Activated naive CD4-positive, alpha-beta T cell treated with Interleukin-2 at 50 U/mL for 16 hours (primary cell): ENCODE data around the gene MAST4.

Experiments used
- DNase-seq: peaks from one replicate; pipeline ENCODE4 v3.0.0-alpha.2; 2020

Gene MAST4

DNA sequence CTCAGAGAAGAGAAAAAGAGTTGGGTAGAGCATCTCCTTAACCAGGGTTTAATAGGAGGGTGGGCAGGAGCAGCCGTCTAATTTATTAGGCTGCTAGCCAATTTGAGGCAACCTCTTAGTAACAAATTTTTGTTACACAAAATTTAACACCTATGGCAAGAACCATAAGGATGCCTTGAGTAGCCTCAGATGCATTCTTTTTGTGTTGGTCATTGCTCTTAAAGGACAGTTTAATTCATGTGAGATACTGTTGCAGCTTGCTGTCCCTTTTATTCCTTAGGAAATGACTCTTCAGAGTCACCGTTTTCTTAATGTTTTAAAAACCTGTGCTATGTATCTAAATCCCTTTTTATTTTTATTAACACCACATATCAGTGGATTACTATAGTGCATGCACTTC is 255.1 kb downstream of the MAST4 start:
- DNase-seq = no peak

DNA sequence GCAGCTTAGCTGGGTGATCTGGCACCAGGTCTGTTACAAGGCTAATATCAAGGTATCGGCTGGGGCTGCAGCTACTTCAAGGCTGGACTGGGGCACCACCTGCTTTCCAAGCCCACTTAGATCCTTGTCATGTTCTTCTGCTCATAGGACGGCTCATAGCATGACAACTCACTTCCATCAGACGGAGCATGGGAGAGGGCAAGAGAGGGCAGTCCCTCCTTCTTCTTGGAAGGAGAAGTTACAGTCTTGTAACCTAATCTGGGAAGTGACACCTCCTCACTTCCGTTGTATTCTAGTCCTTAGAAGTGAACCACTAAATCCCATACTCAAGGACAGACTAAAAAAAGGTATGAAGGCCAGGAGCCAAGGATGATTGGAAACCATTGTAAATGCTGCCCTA is 258.2 kb downstream of the MAST4 start:
- DNase-seq = no peak

- DNase-seq = no peak
Measured at GRCh38 chr5:66856041-66856805, 260.0 kb downstream of the MAST4 start.

DNA sequence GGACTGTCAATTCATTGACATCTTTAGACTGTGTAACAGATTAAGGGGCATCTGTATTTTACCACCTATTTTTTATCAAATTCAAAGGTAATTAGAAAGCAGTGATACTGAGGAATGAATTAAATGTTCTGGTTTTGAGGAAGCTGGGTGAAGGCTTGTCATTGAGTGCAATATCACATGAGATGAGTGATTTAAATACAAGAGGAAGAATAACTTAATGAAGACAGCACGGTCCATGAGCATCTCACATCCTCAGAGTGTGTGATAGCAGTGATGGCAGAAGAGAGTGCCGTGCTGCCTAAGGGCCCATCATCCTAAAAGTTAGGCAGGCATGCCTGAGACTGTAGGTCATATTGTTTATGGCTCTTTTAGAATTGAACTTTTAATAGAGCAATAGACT is 263.3 kb downstream of the MAST4 start:
- no peak for DNase-seq

GRCh38 chr5:66860199-66860975 is 264.2 kb downstream of the MAST4 start:
- DNase-seq = no peak

GRCh38 chr5:66861402-66861801 is 265.2 kb downstream of the MAST4 start:
- no peak for DNase-seq

DNA sequence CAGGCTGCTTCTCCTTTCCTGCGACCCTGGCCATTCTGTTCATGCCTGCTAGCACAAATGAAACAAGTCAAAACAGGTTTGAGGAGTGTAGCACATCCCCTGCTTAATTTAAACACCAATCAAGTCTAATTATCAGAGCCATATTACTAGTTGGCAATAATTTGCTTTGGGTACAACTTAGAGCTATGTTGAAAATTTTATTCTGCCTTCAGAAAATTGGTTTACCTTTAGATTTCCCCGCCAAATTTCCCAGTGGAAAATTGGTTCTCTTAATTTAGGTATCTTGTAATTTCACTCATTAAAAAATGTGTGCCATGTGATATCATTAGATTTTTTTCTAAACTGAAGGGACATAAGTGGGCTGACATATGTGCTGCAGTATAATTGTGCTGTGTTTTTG is 265.8 kb downstream of the MAST4 start:
- no peak for DNase-seq

DNA sequence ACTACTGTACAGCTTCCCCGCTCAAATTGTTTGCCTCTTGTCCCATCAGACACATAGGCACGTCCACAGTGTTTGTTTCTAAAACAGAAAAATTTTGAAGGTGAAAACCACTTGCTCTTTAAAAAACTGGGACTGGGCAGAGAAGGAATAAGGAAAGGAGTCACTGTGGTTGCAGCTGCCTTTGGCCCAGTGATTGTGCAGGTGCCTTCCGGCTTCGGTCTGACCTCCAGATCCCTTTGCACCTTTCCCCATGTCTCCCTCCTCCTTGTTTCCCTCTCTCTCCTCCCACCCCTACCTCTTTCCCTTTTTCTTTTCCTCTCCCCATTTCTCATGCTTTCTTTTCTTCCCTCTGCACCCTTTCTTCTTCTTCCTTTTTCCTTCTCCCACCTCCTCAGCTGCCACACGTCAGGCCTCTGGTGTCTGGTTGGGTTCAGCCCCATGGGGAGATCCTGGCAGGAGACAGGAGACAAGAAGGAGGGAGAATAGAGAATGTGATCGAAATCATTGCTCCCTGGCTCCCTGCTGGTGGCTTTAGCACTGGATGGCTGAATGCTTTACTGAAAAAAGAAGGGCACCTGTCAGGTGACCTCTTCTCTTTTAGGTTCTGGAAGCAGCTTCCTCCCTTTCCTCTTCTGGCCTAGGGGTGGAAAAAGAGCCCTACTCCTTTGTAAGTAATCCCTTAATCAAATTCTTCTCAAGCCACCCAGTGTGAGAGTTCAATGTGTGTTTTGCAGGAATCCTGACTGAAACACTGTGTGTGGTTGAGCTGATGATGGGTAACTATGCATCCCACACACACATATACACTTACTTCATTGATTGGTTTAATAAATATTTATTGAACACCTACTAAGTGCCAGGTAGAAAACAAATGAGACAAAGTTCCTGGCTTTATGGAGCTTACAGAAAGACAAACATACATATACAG is 267.3 kb downstream of the MAST4 start:
- DNase-seq = no peak

DNA sequence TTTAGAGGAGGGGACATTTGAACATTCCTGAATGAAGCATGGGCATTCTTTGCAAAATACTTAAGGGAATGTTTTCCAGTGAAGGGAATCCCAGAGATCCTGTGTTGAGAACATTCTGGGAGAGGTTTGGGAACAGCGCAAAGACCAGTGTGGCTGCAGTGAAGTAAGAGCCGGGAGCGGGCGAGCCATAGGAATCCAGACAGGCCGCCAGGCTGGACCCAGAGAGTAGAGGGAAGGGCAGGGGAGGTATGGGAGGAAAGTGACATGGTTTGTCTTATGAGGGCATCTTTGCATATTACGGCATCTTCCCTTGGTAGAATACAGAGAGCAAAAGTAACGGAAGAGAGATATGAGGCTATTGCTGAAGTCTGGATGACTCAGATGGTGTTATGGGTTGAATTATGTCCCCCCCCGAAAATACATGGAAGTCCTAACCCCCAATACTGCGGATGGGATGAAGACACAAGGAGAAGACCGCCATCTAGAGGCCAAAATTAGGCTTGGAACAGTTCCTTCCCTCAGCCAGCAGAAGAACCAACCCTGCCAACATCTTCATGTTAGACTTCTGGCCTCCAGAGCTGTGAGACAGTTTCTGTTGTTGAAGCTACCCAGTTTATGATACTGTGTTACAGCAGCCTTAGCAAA is 268.2 kb downstream of the MAST4 start:
- peak; percentile 12 for DNase-seq

GRCh38 chr5:66867618-66868322 is 271.6 kb downstream of the MAST4 start:
- DNase-seq = no peak

GRCh38 chr5:66869347-66869746 is 273.2 kb downstream of the MAST4 start:
- DNase-seq = no peak

- DNase-seq = no peak
Measured at GRCh38 chr5:66870708-66871107, 274.5 kb downstream of the MAST4 start.

DNA sequence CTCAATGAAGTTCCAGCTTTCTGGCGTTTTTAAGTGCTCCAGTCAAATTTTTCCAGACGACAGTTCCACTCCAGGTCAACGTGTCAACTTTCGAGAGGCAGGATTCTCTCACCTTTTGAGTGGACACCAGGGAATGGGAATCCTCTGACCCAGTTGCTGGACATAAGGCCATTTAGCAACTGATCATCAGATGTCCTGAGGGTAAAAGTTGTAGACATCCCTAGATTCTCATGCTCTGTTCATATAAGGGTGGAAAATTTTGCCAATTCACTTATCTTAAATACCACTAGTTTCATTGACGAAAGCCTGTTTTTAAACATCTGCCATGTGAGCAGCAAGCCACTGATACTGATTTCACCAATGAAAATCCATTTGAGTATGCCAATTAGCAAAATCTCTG is 275.5 kb downstream of the MAST4 start:
- no peak for DNase-seq

DNA sequence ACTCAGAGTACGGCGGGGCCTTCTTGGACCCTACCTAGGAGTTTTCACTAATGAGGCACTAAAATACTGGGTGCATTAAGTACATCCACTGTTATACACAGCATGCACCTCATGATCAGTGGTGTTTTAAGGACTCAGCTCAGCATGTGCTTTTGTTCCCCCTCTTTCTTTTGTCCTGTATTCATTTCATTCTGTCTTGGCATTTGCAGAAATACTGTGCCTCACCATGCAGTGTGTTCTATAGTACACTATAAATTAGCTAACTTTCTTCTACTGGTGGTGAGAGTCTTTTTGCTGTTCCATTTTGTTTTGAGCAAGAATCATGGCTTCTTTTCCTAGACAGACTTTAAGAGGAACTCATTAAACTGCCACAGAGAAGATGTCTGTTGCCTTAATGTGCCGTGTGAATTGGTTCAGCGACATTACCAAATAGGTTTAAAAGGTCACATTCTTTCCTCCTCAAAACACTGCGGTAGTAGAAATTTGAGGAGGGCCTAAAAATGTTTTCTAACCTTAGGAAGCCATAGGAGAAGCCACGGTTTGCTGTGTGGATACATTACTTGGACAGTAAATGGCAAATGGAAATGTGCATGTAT is 276.6 kb downstream of the MAST4 start:
- no peak for DNase-seq

DNA sequence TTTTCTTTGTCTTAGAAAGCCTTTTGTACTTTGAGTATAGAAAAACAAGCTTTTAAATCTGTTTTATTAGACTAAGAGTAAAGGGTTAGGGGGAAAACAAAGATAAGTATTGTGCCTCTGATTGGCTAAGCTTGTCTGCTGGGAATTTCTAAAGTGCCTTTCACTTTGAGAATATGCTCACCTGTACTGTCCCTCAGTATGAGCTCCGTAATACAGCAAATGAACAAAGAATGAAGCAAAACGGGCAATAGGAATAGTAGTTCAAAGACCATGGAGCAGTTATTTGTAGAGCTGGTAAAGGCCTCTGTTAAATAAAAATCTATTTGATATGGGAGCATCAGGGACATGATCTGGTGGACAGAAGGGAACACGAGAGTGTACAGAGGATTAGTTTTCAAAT is 277.8 kb downstream of the MAST4 start:
- DNase-seq = no peak

- no peak for DNase-seq
Measured at GRCh38 chr5:66875315-66875714, 279.1 kb downstream of the MAST4 start.

DNA sequence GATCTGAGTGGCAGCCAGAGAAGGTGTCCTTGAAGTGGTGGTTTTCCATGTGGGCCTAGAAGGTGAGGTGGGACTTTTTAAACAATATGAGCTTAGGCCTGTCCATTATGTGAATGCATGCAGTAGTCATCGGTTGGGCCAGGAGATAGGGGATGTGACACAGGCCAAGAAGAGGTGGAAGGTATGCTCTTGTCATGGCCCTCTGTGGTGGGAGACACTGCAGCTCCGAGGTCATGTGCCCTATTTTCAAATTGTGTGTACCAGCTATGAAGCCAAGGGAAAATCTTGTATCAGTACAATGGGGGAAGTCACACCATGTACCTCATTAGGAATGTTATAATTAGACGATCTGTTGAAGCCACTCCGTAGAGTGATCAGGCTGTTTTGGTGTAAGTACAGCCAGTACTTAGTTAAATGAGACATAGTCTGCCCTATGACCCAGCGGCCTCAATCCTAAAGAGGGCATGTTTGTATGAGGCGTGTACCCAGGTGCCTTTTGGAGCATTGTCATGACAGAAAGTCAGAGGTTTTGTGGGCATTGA is 280.1 kb downstream of the MAST4 start:
- DNase-seq = no peak

DNA sequence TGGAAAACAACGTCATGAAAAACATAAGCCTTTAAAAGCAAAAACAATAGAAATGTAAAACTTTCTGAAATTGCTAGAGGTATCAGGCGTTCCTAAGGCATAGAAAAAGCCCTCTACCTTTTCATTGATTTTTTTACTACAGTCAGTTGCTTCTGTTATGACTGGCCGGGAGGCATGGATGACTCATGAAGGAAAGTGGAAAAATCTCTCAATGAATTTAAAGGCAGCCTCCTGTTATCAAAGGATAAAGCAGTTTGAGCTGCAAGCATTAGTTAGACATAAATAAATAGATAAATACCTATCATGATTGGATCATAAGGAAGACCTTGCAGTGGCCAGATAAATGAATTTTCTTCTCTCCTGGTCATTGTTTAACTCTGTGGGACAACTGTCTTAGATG is 281.6 kb downstream of the MAST4 start:
- no peak for DNase-seq

GRCh38 chr5:66880401-66880800 is 284.2 kb downstream of the MAST4 start:
- no peak for DNase-seq

DNA sequence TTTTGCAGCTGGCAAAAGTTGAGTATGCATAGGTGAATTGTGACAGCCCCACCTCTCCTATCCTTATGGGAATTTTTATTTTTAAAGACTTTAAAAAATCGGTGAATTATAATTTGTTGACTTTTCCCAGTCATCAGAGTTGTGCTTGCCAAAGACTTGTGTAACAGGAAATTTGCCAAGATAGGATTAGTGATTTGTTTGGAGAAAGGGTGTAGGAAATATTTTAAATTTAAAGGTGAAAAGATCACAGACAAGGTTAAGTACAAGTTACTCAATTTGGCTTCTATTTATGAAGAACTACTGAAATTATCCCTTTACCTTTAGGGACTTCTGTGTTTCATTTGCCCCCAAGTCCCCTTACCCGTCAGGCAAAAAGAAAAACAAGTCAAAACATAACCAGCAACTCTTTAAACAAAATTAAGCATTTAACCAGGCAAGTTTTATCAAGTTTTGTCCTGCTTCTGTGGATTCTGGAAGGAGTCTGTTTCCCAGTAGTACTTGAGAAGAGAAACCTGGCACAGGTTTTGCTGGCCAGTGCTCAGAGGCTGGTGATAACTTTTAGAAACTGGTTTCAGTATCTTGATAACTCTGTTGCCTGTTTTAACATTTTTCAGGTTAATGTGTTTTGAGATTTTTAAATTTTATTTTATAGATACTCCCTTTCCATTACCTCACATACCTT is 285.4 kb downstream of the MAST4 start:
- DNase-seq = no peak
